ENCODE results near the gene DMRT2.
A peak's percentile ranks its signal among the peaks of the same experiment; 100 is the strongest.

Gene DMRT2

DNA sequence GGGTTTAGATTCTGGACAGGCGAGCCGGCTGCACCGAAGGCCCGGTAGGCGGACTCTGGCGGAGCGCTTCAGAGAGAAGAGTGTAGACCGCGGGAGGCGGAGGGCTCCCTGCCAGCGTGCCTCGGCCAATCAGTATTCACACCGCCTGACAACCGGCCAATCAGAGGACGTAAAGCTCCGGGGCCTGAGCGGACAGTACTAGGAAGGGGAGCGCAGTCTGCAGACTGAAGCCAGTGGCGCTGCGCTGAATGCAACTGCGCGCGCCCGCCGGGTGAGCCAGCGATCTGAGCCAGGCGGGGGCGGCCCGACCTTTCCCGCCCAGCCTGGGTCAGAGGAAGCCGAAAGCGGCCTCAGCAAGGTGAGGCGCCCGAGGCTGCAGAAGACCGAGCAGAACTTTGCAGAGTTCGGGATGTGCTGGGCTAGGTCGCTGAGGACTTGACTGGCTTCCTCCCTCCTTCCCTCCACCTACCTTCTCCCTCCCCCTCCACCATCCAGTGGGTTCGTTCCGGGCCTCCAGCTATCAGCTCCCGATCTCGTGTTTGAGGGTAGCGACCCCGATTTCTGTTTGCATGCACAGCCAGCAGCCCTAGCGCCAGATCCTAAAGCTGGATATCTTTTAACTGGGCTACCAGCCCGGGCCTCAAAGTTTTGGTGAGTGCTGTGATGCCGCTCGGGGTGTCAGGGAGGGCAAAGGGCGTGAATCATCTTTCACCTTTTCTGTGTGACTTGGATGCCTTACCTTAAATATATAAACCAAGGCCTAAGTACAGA, at the start of gene DMRT2:
Gene DMRT2, plus strand, starts transcription at position 233 of the 771 bp plus-strand sequence. CDS start 1,257 bp downstream, outside the sequence.
- peak; percentile 71 for DNase-seq

- DNase-seq = no peak
Observed at GRCh38 chr9:1001838-1002237, 48.3 kb upstream of the DMRT2 start.

- no peak for DNase-seq
Observed at GRCh38 chr9:1002678-1003077, 47.5 kb upstream of the DMRT2 start.

- DNase-seq = peak; percentile 6
Observed at GRCh38 chr9:1005043-1005667, 45.0 kb upstream of the DMRT2 start.

DNA sequence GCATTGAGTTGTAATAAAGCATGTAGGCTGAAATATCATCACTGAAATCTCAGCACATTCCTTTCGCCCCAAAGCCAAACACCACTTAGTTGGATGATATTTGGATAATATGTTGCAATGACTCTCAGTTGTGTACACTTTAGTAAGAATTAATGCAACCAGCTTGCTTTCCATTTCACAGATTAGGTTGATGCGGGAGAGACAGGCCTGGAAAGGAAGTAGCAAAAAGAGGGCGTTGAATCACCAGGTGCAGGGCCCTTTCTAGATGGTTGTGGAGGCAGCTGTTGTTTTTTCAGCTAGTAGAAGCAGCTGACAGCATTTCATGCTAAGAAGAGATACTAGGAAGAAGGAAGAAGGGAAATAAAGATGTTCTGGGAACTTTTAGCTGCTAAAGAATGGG, 42.8 kb upstream of the DMRT2 start:
- DNase-seq = no peak

DNA sequence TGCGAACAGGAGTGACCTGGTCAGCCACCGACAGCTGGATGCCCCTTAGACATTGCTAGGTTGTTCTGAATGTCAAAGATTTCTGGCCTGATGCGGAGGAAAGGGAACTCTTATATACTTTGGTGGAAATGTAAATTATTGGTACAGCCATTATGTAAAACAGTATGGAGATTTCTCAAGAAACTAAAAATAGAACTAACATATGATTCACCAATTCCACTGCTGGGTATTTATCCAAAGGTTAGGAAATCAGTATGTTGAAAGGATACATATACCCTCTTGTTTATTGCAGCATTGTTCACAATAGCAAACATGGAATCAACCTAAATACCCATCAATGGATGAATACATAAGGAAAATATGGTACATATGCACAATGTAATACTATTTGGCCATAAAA, 41.9 kb upstream of the DMRT2 start:
- DNase-seq = no peak

- peak; percentile 82 for DNase-seq
Observed at GRCh38 chr9:1009101-1009707, 41.0 kb upstream of the DMRT2 start.

- no peak for DNase-seq
Observed at GRCh38 chr9:1013021-1013420, 37.1 kb upstream of the DMRT2 start.

- no peak for DNase-seq
Observed at GRCh38 chr9:1014225-1014624, 35.9 kb upstream of the DMRT2 start.

- DNase-seq = no peak
Observed at GRCh38 chr9:1014640-1015039, 35.5 kb upstream of the DMRT2 start.

GRCh38 chr9:1018121-1018520, 32.0 kb upstream of the DMRT2 start:
- peak; percentile 25 for DNase-seq

DNA sequence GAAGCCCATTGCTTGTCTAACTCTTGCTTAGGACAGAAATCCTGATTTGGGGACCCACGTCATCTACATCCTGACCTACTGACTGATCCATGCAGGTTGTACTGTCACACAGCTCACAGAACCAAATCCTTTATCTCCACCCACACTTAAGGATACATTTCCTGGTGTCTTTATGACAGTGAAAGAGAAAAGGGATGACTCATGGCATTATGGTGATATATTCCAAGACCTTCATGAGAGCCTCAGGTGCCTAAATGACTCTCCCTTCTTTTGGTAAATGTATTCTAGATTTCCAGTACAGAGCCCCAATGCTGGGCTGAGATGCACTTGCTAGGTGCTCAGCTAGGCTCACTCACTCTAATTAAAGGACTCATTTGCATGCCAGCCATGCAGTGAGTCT, 26.0 kb upstream of the DMRT2 start:
- no peak for DNase-seq

- DNase-seq = no peak
Observed at GRCh38 chr9:1025131-1025530, 25.0 kb upstream of the DMRT2 start.

DNA sequence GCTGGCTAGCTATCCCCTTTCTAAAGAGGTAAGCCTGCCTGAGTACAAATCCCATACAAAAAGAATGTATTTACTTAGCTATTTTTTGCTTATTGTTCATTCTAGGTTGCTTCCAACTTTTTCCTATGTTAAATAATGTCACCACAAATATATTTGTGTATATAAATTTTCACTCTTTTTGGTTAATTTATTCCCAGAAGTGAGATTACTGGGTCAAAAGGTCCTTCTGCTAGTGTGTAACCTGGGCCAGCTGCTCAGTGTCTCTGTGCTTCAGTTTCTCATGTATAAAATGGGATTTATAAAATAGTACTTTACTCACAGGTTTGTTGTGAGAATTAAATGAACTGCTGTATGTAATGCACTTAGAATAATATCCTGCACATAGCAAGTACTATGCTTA, 23.9 kb upstream of the DMRT2 start:
- DNase-seq = no peak

DNA sequence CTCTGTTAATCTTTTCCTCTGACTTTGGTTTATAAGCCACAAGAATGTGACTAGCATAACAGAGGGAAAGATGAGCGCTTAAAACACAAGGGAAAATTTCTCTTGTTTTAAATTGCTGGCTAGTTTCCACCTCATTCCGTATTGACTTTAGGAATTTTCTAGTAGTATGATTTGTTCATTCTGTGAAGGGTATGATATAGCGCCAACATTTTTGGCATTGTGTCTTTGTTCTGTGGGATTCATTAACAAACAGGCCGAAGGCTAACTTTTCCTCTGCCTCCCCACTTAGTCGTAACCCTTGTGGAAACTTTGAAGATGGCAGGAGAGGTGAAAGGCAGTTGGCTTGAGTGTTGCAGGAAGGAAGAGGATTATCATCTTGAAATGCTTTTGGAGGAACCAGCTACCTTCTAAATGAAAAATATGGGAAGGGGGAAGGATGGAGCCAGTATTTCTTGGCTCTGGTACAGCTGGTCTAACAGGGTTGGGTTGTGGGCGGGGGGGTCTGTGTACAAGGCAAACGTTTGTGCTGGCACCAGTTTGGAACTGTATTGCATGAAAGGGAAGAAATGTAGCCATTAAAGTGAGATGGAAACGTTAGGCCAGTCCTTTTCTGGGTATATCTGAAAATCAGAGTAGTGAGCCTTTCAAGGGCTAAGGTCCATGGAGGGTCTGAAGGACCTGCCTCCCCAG, 21.5 kb upstream of the DMRT2 start:
- no peak for DNase-seq

GRCh38 chr9:1031951-1032601, 18.1 kb upstream of the DMRT2 start:
- DNase-seq = no peak

DNA sequence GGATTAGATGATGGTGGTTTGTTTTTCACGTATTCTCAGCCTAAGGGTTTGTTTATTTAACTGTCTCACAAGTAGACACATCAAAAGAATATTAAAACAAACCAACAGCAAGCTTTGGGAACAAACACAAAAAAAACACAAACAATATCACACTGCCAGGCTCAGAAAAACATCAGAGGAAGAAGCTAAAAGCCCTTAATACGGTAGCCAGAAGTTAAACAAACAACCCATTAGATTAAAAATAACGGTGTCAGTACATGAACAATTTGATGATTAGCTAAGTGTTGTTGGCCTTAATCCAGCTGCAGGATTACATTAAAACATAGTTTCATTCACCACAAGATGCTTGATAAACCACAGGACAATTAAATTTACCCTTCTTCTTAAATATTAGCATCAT, 15.9 kb upstream of the DMRT2 start:
- DNase-seq = no peak

DNA sequence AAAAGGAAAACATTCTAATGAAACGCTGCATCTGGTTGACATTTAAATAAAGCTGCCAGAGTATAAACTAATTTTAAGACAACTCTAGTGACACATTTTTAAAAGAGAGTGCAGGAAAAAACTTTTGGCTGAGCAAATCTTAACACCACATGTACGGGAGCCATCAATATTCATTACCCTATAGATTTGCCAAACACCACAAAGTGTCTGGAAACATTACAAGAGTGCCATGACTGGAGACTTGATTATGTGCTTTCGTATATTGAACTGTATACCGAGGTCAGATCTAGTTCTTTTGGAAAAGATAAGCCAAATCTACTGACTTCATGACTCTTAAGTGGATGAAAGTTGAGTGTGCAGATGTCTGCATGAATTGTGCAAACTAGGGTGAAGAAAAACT, 10.6 kb upstream of the DMRT2 start:
- no peak for DNase-seq

GRCh38 chr9:1042466-1042865, 7.7 kb upstream of the DMRT2 start:
- peak; percentile 59 for DNase-seq

DNA sequence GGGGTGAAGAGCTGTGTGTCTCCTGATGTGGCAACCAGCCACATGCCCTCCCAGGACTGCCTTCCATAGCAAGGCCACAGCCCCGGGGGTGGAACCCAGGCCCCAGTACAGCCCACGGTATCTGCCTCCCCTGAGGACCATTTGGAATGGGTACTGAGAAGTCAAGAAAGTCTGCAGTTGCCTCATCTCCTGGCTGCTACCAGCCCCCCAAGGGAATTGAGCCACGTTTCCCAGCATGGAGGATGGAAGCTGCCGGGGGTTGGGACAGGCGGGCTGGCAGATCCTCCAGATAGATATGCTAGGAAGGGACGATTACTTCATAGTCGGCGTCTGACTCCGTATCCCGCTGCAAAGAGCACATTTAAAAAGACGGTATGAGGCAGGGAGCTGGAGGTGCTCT, 5.5 kb upstream of the DMRT2 start:
- DNase-seq = no peak

GRCh38 chr9:1046639-1047572, 3.3 kb upstream of the DMRT2 start:
- DNase-seq = no peak
